Keratinocyte (primary cell): Measurements from ENCODE around the gene FAM78A. TPM values are rescaled to one million over a fixed set of nuclear protein-coding genes. Genes with fewer than 3 reads are reported as not detected.

Experiments
- DNase-seq: peaks from one replicate; pipeline ENCODE4 v3.0.0-alpha.2; 2011; ENCODE audit warnings: low read depth, missing footprints, low spot score
- FAIRE-seq: peaks from 2 replicates; lab custom pipeline; 2011; peaks lifted over from hg19 to GRCh38; lab: Jason Lieb, UNC
- H2AFZ ChIP-seq: 2 replicates; pipeline ENCODE4 v1.6.0; 2012; ENCODE audit warnings: low read length, control low read depth, inconsistent platforms; ENCODE audit not compliant: control insufficient read depth
- H3K27ac ChIP-seq: 2 replicates; pipeline ENCODE4 v1.5.1; 2011; ENCODE audit warnings: low read length; ENCODE audit not compliant: control insufficient read depth, insufficient read depth
- H3K27me3 ChIP-seq: 3 replicates; pipeline ENCODE4 v1.6.0; 2011; ENCODE audit warnings: low read length; ENCODE audit not compliant: control insufficient read depth, insufficient read depth; ENCODE audit errors: extremely low read depth
- H3K36me3 ChIP-seq, 2 experiments: 2 replicates in 1 of 2; 3 replicates in 1 of 2; pipeline ENCODE4 v1.5.1; 2011; ENCODE audit warnings: low read length in 2 of 2, mild to moderate bottlenecking in 1 of 2; ENCODE audit not compliant: control insufficient read depth in 2 of 2, insufficient read depth in 2 of 2; ENCODE audit errors: extremely low read depth in 1 of 2
- H3K4me1 ChIP-seq: 3 replicates; pipeline ENCODE4 v1.5.1; 2011; ENCODE audit warnings: low read length; ENCODE audit not compliant: control insufficient read depth, insufficient read depth; ENCODE audit errors: extremely low read depth
- H3K4me2 ChIP-seq: 3 replicates; pipeline ENCODE4 v1.6.0; 2011; ENCODE audit warnings: low read depth, low read length; ENCODE audit not compliant: control insufficient read depth, insufficient read depth; ENCODE audit errors: extremely low read depth
- H3K4me3 ChIP-seq, 3 experiments: fragments of 200-600 bp in 1 of 3; sonication (generic) in 1 of 3; 2 replicates in 2 of 3; 3 replicates in 1 of 3; pipeline ENCODE4 v1.5.1; 2011 to 2016; ENCODE audit warnings: low read length in 3 of 3, mild to moderate bottlenecking in 3 of 3, control low read depth in 2 of 3, inconsistent platforms in 1 of 3, low read depth in 1 of 3, mixed read lengths in 1 of 3, mixed run types in 1 of 3, moderate library complexity in 1 of 3; ENCODE audit not compliant: control insufficient read depth in 2 of 3, insufficient read depth in 2 of 3; ENCODE audit errors: extremely low read depth in 1 of 3
- H3K79me2 ChIP-seq: 2 replicates; pipeline ENCODE4 v1.6.0; 2012; ENCODE audit warnings: low read length; ENCODE audit not compliant: control insufficient read depth, insufficient read depth
- H3K9ac ChIP-seq: 3 replicates; pipeline ENCODE4 v1.6.0; 2011; ENCODE audit warnings: low read length; ENCODE audit not compliant: control insufficient read depth, insufficient read depth; ENCODE audit errors: extremely low read depth
- H3K9me1 ChIP-seq: 3 replicates; pipeline ENCODE4 v1.6.0; 2011; ENCODE audit warnings: low read length; ENCODE audit not compliant: control insufficient read depth, insufficient read depth; ENCODE audit errors: extremely low read depth
- H3K9me3 ChIP-seq: 2 replicates; pipeline ENCODE4 v1.5.1; 2012; ENCODE audit warnings: low read depth, low read length; ENCODE audit not compliant: control insufficient read depth
- H4K20me1 ChIP-seq: 3 replicates; pipeline ENCODE4 v1.6.0; 2011; ENCODE audit warnings: low read length; ENCODE audit not compliant: control insufficient read depth, insufficient read depth; ENCODE audit errors: extremely low read depth
- CTCF ChIP-seq, 3 experiments: IDR thresholded peaks in 1 of 3; conservative IDR thresholded peaks in 1 of 3; optimal IDR thresholded peaks in 1 of 3; 2 replicates in 2 of 3; 3 replicates in 1 of 3; pipeline versions ENCODE3 to v1.5.1; 2011; ENCODE audit warnings: low read length in 3 of 3, mild to moderate bottlenecking in 3 of 3, moderate library complexity in 2 of 3, control low read depth in 1 of 3, inconsistent platforms in 1 of 3; ENCODE audit not compliant: insufficient read depth in 2 of 3; ENCODE audit errors: extremely low read depth in 1 of 3
- EZH2 ChIP-seq: IDR thresholded peaks from one replicate; pipeline ENCODE4 v1.6.1; 2012; ENCODE audit warnings: inconsistent platforms, mild to moderate bottlenecking, low read length, moderate library complexity
- dilution Hi-C: fragments of 300-500 bp; cut with MboI; formaldehyde crosslinking; loops from one replicate; pipeline ENCODE4 v1.7.0; 2020; ENCODE audit warnings: low sequenced_read_pairs; ENCODE audit not compliant: extremely low pct_ligation_motif_present
- polyA plus RNA-seq, 5 experiments: library from polyadenylated mRNA; depleted of rRNA in 3 of 5; stranded (reverse) in 3 of 5; stranded (forward) in 1 of 5; unstranded in 1 of 5; fragments of >200 nt; gene quantifications; 1 replicate in 1 of 5; 2 replicates in 3 of 5; 3 replicates in 1 of 5; pipeline versions ENCODE4 v1.2.1 to v1.2.3, GENCODE V29; 2011 to 2012; ENCODE audit warnings: missing spikeins in 2 of 5, low read depth in 1 of 5, low replicate concordance in 1 of 5

Gene FAM78A
- polyA plus RNA-seq, 1 donor (not counting 4 experiments of a cell fraction or from before 2014, with no cell fraction given) = 0.25 TPM

- Histone ChIP-seq H3K36me3 (no peaks in the 10 kb centered on the region), H3K79me2 (no peaks in the 10 kb centered on the region), H3K9me1 (no peaks in the 10 kb centered on the region), H3K9ac (no peak overlapping the region), H4K20me1 (no peaks in the 10 kb centered on the region), H3K9me3 (no peaks in the 10 kb centered on the region), H3K4me2 (no peak overlapping the region), H2AFZ (no peak overlapping the region), H3K27me3 (peaks cover 68% of the 10 kb centered on the region), H3K27ac (no peak overlapping the region), H3K4me3 (no peak overlapping the region), H3K4me1 (no peaks in the 10 kb centered on the region)
- dilution Hi-C loops = no loop called here
- no peak for TF ChIP-seq EZH2
- no peak for TF ChIP-seq CTCF (optimal IDR thresholded peaks at IDR 0.05 in 1 of 3, IDR thresholded peaks at IDR 0.05 in 1 of 3, conservative IDR thresholded peaks at IDR 0.05 in 1 of 3; ENCODE audit: extremely low read depth in 1 of 3, insufficient read depth in 2 of 3, low read length in 3 of 3)
- no peak for FAIRE-seq
- DNase-seq = no peak
Measured at GRCh38 chr9:131279196-131279862, 3.0 kb upstream of the FAM78A start.

GRCh38 chr9:131278702-131279111 is 2.4 kb upstream of the FAM78A start:
- H3K27me3 ChIP-seq = peaks cover 64% of the 10 kb centered on the region
- TF ChIP-seq EZH2 = no peak
- no peak for TF ChIP-seq CTCF (optimal IDR thresholded peaks at IDR 0.05 in 1 of 3, IDR thresholded peaks at IDR 0.05 in 1 of 3, conservative IDR thresholded peaks at IDR 0.05 in 1 of 3; ENCODE audit: extremely low read depth in 1 of 3, insufficient read depth in 2 of 3, low read length in 3 of 3)
- no peak overlapping the region for H2AFZ ChIP-seq
- no peak for FAIRE-seq
- no peaks in the 10 kb centered on the region for H3K79me2 ChIP-seq
- H3K27ac ChIP-seq = no peak overlapping the region
- no peaks in the 10 kb centered on the region for H3K9me1 ChIP-seq
- no peak for DNase-seq
- no peaks in the 10 kb centered on the region for H3K9me3 ChIP-seq
- H3K4me3 ChIP-seq = no peak overlapping the region
- no peaks in the 10 kb centered on the region for H3K4me1 ChIP-seq
- H3K36me3 ChIP-seq = no peaks in the 10 kb centered on the region
- H4K20me1 ChIP-seq = no peaks in the 10 kb centered on the region
- dilution Hi-C loops = no loop called here
- no peak overlapping the region for H3K9ac ChIP-seq
- no peak overlapping the region for H3K4me2 ChIP-seq
